HepG2 (cell line): ENCODE results near the gene CSK. TPM values are rescaled to one million over a fixed set of nuclear protein-coding genes. Genes with fewer than 3 reads are reported as not detected.
A peak's percentile ranks its signal among the peaks of the same experiment; 100 is the strongest.

Source experiments
- ATAC-seq: fragments of 200-7000 bp; cut with Tn5 transposase; 3 replicates; pipeline ENCODE4 v1.9.1; 2020; ENCODE audit warnings: mild to moderate bottlenecking, moderate library complexity
- BruUV-seq: library from RNA; stranded (reverse); fragments of 400-500 nt; replicated peaks from 2 replicates; lab custom pipeline; 2021; lab: Mats Ljungman, UMichigan
- CTCF ChIA-PET: fragments of 300-600 bp; formaldehyde crosslinking; extraction: SDS; loops from one replicate; lab custom pipeline; 2021; ENCODE audit warnings: low total read pairs, inconsistent platforms, low intra/inter-chr PET ratio; lab: Yijun Ruan, JAX
- POLR2A ChIA-PET: fragments of 350-600 bp; sonication (Branson Sonifier 250); formaldehyde crosslinking; loops from one replicate; lab custom pipeline; 2020; ENCODE audit warnings: antibody characterized with exemption, inconsistent platforms; lab: Yijun Ruan, JAX
- DNase-seq: peaks from one replicate; pipeline ENCODE4 v3.0.0-alpha.2; 2015; ENCODE audit warnings: low spot score
- FAIRE-seq: peaks from 3 replicates; lab custom pipeline; 2011; peaks lifted over from hg19 to GRCh38; lab: Jason Lieb, UNC
- H2AFZ ChIP-seq: one replicate; pipeline ENCODE4 v1.6.1; 2011; ENCODE audit warnings: low read length, inconsistent platforms
- H3K27ac ChIP-seq: fragments of 300-600 bp; 3 replicates; pipeline ENCODE4 v1.8.0; 2011; ENCODE audit warnings: mixed run types, mild to moderate bottlenecking, mixed read lengths, low read length, inconsistent platforms; ENCODE audit not compliant: insufficient read depth; ENCODE audit errors: extremely low read length
- H3K27me3 ChIP-seq, 2 experiments: fragments of 200-600 bp in 1 of 2; 2 replicates in 1 of 2; 3 replicates in 1 of 2; pipeline versions ENCODE4 v1.6.0 to v1.8.0; 2011; ENCODE audit warnings: low read length in 2 of 2, mild to moderate bottlenecking in 2 of 2, moderate library complexity in 2 of 2, inconsistent platforms in 1 of 2; ENCODE audit not compliant: insufficient read depth in 2 of 2, control insufficient read depth in 1 of 2
- H3K36me3 ChIP-seq, 2 experiments: fragments of 200-600 bp in 1 of 2; replicated peaks in 1 of 2; 2 replicates in 1 of 2; 3 replicates in 1 of 2; pipeline versions ENCODE4 v1.5.1 to v1.8.0; 2011; ENCODE audit warnings: low read length in 2 of 2, inconsistent platforms in 1 of 2; ENCODE audit not compliant: insufficient read depth in 2 of 2, control insufficient read depth in 1 of 2
- H3K4me1 ChIP-seq: 2 replicates; pipeline ENCODE4 v1.5.1; 2012; ENCODE audit warnings: low read length, inconsistent platforms; ENCODE audit not compliant: insufficient read depth
- H3K4me2 ChIP-seq: 2 replicates; pipeline ENCODE4 v1.6.0; 2011; ENCODE audit warnings: low read depth, low read length, inconsistent platforms
- H3K4me3 ChIP-seq, 3 experiments: fragments of 200-600 bp in 1 of 3; sonication (generic), shearing (Covaris generic) in 1 of 3; replicated peaks in 1 of 3; 2 replicates each; pipeline ENCODE4 v1.5.1; 2011 to 2016; ENCODE audit warnings: low read length in 3 of 3, inconsistent platforms in 2 of 3, low read depth in 2 of 3, mild to moderate bottlenecking in 2 of 3, control low read depth in 1 of 3, mixed read lengths in 1 of 3; ENCODE audit not compliant: insufficient read depth in 1 of 3
- H3K79me2 ChIP-seq: one replicate; pipeline ENCODE4 v1.6.1; 2011; ENCODE audit warnings: low read length, inconsistent platforms; ENCODE audit not compliant: insufficient read depth
- H3K9ac ChIP-seq: 2 replicates; pipeline ENCODE4 v1.6.0; 2011; ENCODE audit warnings: mild to moderate bottlenecking, low read depth, low read length, inconsistent platforms; ENCODE audit not compliant: insufficient read depth
- H3K9me3 ChIP-seq: 2 replicates; pipeline ENCODE4 v1.5.1; 2012; ENCODE audit warnings: mild to moderate bottlenecking, low read length
- H4K20me1 ChIP-seq: 2 replicates; pipeline ENCODE4 v1.6.0; 2011; ENCODE audit warnings: inconsistent platforms, mild to moderate bottlenecking, low read length, moderate library complexity; ENCODE audit not compliant: insufficient read depth
- AGO2 ChIP-seq: fragments of 200-400 bp; formaldehyde crosslinking; optimal IDR thresholded peaks from 2 replicates; pipeline ENCODE3; 2017; ENCODE audit warnings: mild to moderate bottlenecking, low read depth, low read length, moderate library complexity
- GPBP1L1 ChIP-seq: sonication (generic); formaldehyde crosslinking; IDR thresholded peaks from 2 replicates; pipeline ENCODE4 v1.5.0; 2020; ENCODE audit warnings: mild to moderate bottlenecking, missing genetic modification reagents
- HOXA3 ChIP-seq: sonication (generic); formaldehyde crosslinking; IDR thresholded peaks from 2 replicates; pipeline ENCODE4 v1.5.0; 2020; ENCODE audit warnings: missing genetic modification reagents
- NCOR1 ChIP-seq: fragments of 200-600 bp; sonication (generic); IDR thresholded peaks from 2 replicates; pipeline ENCODE4 v1.7.0; 2017; ENCODE audit warnings: antibody characterized with exemption, low read length, borderline replicate concordance
- RNF219 ChIP-seq: sonication (generic); formaldehyde crosslinking; IDR thresholded peaks from 2 replicates; pipeline ENCODE4 v1.5.0; 2020; ENCODE audit warnings: mild to moderate bottlenecking, missing genetic modification reagents
- U2AF1 ChIP-seq: fragments of 200-400 bp; formaldehyde crosslinking; optimal IDR thresholded peaks from 2 replicates; pipeline ENCODE3; 2017; ENCODE audit warnings: mild to moderate bottlenecking, low read depth, low read length
- ZNF552 ChIP-seq: sonication (generic); formaldehyde crosslinking; IDR thresholded peaks from 2 replicates; pipeline ENCODE4 v1.9.0; 2022; ENCODE audit warnings: missing genetic modification reagents, mild to moderate bottlenecking, borderline replicate concordance
- ZNF616 ChIP-seq: sonication (generic); formaldehyde crosslinking; IDR thresholded peaks from 2 replicates; pipeline ENCODE4 v1.5.0; 2020; ENCODE audit warnings: low read depth, mild to moderate bottlenecking, missing genetic modification reagents
- ZNF749 ChIP-seq: sonication (generic); formaldehyde crosslinking; IDR thresholded peaks from 2 replicates; pipeline ENCODE4 v1.8.0; 2022; ENCODE audit warnings: mild to moderate bottlenecking, missing genetic modification reagents, moderate library complexity, borderline replicate concordance
- WGBS: methylation state at CpG from one replicate; pipeline ENCODE4 v1.1.6; 2017; ENCODE audit warnings: low lambda C conversion rate; 5-methylcytosine and 5-hydroxymethylcytosine counted together
- in situ Hi-C: cut with HindIII; loops from 2 replicates; pipeline ENCODE4 v1.10.0; 2017; ENCODE audit warnings: low pct_unique_long_range_greater_than_20kb; ENCODE audit not compliant: extremely low pct_ligation_motif_present
- intact Hi-C: fragments of 100-400 bp; cut with micrococcal nuclease; formaldehyde crosslinking; loops from one replicate; pipeline ENCODE4 v1.10.0; 2022; ENCODE audit not compliant: unreplicated experiment
- polyA plus RNA-seq, 8 experiments: library from polyadenylated mRNA; depleted of rRNA in 3 of 8; stranded (reverse) in 7 of 8; unstranded in 1 of 8; fragments of >200 nt; fragmentation: Illumina TruSeq in 4 of 8; extraction: Trizol in 4 of 8; gene quantifications; 2 replicates each; pipeline versions ENCODE4 v1.2.1 to v1.2.3, GENCODE V29; 2011 to 2016; ENCODE audit warnings: low read depth in 4 of 8, missing spikeins in 1 of 8, mixed read lengths in 1 of 8; ENCODE audit not compliant: insufficient read depth in 1 of 8
- total RNA-seq, 5 experiments: library from RNA; depleted of rRNA; stranded (reverse); fragments of >200 nt; fragmentation: Illumina TruSeq; extraction: Trizol; gene quantifications; 2 replicates each; pipeline ENCODE4 v1.2.3, GENCODE V29; 2016; ENCODE audit warnings: low read depth in 1 of 5

Gene CSK
- total and polyA plus RNA-seq, 2 of the 13 experiments (the other 11 are each of a cell fraction or from before 2014, with no cell fraction given), result 12.5 to 21.3 TPM

- FAIRE-seq, result no peak
- peak; percentile 33 for ATAC-seq
Observed at GRCh38 chr15:74800559-74801094, 18.7 kb downstream of the CSK start.

More at GRCh38 chr15:74800559-74801094, 18.7 kb downstream of the CSK start:
- POLR2A ChIA-PET, result interaction anchor here (1.1 kb wide), 1 partner anchor 12 kb away, joined by 3 read pairs; no protein-coding TSS in a partner anchor
- H3K4me2 ChIP-seq, result no peak overlapping the region
- H3K27me3 ChIP-seq, result no peaks in the 10 kb centered on the region
- H3K4me1 ChIP-seq, result peaks cover 13% of the 10 kb centered on the region
- BruUV-seq, result no TSS peak
- no peaks in the 10 kb centered on the region for H3K79me2 ChIP-seq
- intact Hi-C loops (loop anchor here (1.0 to 2.0 kb wide), 2 partner anchors 18 to 29 kb away; partner anchors contain the start of gene CSK), in situ Hi-C loops (no loop called here)
- H3K4me3 ChIP-seq, result no peak overlapping the region
- H3K36me3 ChIP-seq, result peaks cover 18 to 41% of the 10 kb centered on the region in 2 experiments
- no peak overlapping the region for H2AFZ ChIP-seq
- H3K9ac ChIP-seq, result no peak overlapping the region
- no peak for DNase-seq
- H3K9me3 ChIP-seq, result no peaks in the 10 kb centered on the region
- CTCF ChIA-PET, result interaction anchor here (1.3 to 2.5 kb wide), 3 partner anchors 23 to 165 kb away, joined by 6 to 56 read pairs (median 6); no protein-coding TSS in a partner anchor
- TF ChIP-seq ZNF616 (CRISPR knock-in tag), result no peak
- no peak for TF ChIP-seq ZNF552 (CRISPR knock-in tag)
- TF ChIP-seq NCOR1, result no peak
- TF ChIP-seq HOXA3 (CRISPR knock-in tag), result no peak
- TF ChIP-seq RNF219 (CRISPR knock-in tag), result no peak
- TF ChIP-seq ZNF749, result no peak
- no peak for TF ChIP-seq U2AF1
- TF ChIP-seq AGO2, result peak; percentile 41
- TF ChIP-seq GPBP1L1 (CRISPR knock-in tag), result no peak
- WGBS, result 95% methylated on average over 13 of the region's 20 CpGs
- no peaks in the 10 kb centered on the region; the same call in 1 of the 2 replicates for H4K20me1 ChIP-seq
- H3K27ac ChIP-seq, result no peak overlapping the region
